ENCODE results near the gene PRR3.
"Not testable (repeated sequence)": the region's sequence is repeated elsewhere in the genome, so short reads cannot be mapped to it uniquely, and the experiment has no call there.

PRR3 gene, protein sequence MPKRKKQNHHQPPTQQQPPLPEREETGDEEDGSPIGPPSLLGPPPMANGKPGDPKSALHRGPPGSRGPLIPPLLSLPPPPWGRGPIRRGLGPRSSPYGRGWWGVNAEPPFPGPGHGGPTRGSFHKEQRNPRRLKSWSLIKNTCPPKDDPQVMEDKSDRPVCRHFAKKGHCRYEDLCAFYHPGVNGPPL

DNA sequence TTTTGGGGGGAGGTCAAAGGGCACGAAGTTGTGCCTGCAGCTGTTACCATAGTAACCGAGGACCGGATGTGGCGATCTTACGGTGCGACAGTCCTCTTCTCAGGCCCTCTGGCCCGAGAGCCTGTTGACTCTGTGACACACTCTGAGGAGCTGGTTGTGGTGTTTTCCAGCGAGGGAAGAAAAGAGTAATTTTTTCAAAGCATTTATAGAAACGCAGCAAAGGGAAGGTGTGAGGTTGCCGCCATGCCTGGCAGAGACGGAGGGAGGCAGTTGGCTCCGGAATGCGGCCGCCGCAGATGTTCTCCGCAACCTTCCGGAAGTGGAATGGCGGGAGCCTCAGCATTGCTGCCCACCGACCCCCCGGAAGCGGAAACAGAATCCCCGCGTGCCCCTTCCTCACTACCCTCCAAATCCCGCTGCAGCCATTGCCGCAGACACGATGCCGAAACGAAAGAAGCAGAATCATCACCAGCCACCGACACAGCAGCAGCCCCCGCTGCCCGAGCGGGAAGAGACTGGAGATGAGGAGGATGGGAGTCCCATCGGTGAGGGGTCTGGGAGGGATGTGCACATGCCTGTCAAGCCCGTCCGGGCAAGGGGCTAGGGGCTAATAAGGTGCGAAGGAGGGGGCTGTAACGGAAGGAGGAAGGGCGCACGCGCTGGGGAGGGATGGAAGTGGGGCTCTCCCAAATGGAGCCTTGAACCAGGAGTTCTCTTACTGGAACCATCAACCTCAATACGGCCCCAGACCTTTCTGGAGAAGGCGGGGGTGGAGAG, at the start of gene PRR3:
Gene PRR3, plus strand, starts transcription at position 390 of the 777 bp plus-strand sequence. Its CDS starts 50 bp downstream, at position 440.
- DNase-seq (ENCODE audit: low read depth): peak; percentile 83

DNA sequence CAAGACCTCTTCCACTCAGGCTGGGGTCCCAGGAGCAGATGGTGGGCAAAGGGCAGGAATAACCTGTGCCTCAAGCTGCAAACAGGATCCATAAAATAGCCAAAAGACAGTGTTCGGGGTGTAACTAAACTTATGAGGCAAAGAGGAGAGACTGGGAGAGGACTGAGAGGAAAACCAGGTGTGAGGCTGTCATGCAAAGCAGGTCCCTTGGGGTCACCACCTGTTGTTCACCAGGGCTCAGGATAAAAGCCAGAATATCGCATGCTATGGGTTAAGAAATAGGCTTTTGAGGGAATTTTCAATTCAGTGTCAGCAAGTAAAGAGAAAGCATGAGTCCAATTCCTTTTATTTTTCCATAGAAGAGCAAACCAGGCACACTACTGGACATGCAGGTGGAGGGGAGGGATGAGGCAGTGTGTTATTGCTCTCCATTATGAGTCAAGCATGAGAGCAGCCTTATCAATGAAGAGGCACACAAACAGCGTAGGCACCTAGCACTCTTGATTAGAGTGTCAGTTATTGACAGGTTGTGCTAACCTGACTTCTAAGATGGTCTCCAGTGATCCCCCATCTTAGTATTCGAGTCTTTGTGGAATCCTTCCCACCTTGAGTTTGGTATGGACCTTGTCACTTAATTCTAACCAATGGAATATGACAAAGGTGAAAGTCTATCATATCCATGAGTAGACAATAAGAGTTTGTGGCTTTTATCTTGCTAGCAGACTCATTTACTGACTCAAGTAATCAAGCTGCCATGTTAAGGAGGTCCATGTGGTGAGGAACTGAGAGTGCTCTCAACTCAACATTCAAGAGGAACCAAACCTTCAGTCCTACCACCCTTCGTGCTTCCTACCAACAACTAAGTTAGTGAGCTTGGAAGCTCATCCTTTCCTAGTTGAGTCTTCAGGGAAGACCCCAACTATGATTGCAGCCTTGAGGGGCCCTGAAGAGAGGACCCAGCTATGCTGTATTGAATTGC, 49.0 kb upstream of the PRR3 start:
- no peak for DNase-seq (ENCODE audit: low read depth)

DNA sequence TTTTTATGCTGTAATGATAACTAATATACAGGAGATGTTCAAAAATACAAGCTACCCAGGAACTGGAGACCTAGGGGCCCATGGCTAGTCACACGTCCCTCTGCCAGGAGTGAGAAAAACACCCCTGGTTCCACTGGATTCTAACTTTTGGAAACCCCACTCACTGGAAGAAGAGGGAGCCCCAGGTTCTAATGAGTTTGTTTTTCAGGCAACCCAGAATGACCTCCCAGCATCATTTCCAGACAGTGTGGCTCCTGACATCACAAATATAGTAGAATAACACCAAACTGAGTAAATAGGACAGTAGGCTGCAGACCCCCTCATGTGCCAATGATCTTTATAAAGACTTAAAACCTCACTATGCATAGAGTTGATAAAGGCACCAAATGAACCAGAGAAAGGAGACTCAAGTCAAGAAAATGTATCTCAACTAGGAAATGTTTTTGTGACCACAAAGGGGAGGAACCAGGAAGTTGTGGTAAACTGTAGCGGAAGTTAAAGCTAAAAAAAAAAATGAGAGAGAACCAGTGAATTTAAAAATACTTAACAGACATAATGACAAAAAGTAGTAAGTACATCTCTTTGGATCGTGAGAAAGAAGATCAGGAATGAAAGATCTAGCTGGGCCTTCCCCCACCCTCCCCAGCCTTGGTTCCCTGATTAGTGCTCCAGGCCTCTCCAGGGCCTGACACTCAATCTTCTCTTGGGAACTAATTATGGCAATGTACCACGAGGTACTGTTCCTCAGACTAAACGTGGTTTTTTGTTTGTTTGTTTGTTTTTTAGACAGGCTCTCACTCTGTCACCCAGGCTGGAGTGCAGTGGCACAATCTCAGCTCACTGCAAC, 48.0 kb upstream of the PRR3 start:
- peak; percentile 66 for DNase-seq (ENCODE audit: low read depth)

GRCh38 chr6:30510419-30511168, 46.5 kb upstream of the PRR3 start:
- no peak for DNase-seq (ENCODE audit: low read depth)

DNA sequence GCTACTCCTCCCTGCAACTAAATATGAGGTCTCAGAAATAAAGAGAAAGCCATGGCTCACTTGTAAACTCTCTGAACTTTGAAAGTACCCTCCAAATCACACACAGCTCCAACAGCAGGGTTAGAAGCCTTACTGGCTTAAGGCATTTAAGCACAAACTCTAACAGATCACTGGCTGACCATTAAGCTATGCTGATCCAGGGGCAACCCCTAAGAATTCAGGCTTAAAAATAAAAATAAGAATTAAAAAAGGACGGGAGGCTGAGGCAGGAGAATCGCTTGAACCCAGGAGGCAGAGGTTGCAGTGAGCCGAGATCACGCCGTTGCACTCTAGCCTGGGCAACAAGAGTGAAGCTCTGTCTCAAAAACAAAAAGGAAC, 45.9 kb upstream of the PRR3 start:
- DNase-seq (ENCODE audit: low read depth): no peak

DNA sequence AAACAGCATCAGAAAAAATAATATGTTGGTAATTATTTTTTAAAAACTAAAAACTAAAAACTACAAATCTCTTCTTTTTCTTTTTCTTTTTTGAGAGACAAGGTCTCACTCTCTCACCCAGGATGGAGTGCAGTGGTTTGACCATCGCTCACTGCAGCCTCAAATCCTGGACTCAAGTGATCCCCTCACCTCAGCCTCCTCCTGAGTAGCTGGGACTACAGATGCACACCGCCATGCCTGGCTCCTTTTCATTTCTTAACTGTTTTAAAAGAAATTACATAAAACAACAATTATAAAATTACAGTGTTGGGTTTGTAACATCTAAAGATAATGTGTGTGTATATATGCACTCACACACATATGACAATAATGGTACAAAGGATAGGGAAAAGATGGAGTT, 43.6 kb upstream of the PRR3 start:
- DNase-seq (ENCODE audit: low read depth): no peak

GRCh38 chr6:30515106-30515505, 42.0 kb upstream of the PRR3 start:
- DNase-seq (ENCODE audit: low read depth): no peak

- peak; percentile 98 for DNase-seq (ENCODE audit: low read depth)
Measured at GRCh38 chr6:30515944-30516753, 40.9 kb upstream of the PRR3 start.

- DNase-seq (ENCODE audit: low read depth): not testable (repeated sequence)
Measured at GRCh38 chr6:30516754-30517076, 40.4 kb upstream of the PRR3 start.

GRCh38 chr6:30517767-30518504, 39.2 kb upstream of the PRR3 start:
- not testable (repeated sequence) for DNase-seq (ENCODE audit: low read depth)

- DNase-seq (ENCODE audit: low read depth): not testable (repeated sequence)
Measured at GRCh38 chr6:30518505-30519145, 38.5 kb upstream of the PRR3 start.

DNA sequence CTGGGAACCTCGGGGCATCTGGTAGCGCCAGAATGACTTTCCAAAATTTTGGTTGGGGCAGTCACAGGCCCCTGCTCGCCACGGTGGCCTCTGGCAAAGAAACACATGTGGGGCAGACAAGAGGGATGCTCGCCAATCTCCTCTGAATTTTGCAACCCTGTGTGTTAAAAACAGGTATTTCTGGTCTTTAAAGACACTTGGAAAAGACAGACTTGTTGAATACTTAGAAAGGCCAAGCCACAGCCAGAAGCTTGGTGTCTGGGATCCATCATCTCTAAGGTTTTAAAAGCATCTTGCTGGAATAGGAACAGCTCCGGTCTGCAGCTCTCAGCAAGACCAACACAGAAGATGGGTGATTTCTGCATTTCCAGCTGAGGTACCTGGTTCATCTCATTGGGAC, 36.6 kb upstream of the PRR3 start:
- DNase-seq (ENCODE audit: low read depth): no peak

DNA sequence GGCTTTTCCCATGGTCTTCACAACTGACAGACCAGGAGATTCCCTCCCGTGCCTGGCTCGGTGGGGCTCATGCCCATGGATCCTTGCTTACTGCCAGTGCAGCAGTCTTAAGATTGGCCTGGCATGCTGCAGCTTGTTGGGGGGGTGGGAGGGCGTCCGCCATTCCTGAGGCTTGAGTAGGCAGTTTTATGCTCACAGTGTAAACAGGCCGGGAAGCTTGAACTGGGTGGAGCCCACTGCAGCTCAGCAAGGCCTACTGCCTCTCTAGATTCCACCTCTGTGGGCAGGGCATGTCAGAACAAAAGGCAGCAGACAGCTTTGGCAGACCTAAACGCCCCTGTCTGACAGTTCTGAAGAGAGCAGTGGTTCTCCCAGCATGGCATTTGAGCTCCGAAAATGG, 36.0 kb upstream of the PRR3 start:
- peak; percentile 57 for DNase-seq (ENCODE audit: low read depth)

GRCh38 chr6:30521952-30522351, 35.1 kb upstream of the PRR3 start:
- DNase-seq (ENCODE audit: low read depth): peak; percentile 20

DNA sequence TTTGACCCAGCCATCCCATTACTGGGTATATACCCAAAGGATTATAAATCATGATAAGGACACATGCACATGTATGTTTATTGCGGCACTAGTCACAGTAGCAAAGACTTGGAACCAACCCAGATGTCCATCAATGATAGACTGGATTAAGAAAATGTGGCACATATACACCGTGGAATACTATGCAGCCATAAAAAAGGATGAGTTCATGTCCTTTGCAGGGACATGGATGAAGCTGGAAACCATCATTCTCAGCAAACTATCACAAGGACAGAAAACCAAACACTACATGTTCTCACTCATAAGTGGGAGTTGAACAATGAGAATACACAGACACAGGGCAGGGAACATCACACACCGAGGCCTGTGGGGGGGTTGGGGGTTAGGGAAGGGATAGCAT, 30.7 kb upstream of the PRR3 start:
- not testable (repeated sequence) for DNase-seq (ENCODE audit: low read depth)

DNA sequence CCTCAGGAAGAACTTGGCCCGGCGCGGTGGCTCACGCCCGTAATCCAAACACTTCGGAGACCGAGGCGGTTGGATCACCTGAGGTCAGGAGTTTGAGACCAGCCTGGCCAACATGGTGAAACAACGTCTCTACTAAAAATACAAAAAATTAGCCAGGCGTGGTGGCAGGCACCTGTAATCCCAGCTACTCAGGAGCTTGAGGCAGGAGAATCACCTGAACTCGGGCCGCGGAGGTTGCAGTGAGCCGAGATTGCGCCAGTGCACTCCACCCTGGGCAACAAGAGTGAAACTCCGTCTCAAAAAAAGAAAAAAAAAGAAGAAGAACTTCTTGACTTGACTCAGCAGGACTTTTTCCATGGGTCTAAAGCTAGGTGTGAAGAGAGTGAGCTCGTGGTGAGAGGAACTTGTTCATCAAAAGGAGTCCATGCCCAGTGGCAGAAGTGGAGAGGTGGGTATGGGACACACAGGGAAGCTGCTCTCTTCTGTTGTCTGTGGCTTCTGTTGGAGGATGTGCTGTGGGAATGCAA, 27.7 kb upstream of the PRR3 start:
- DNase-seq (ENCODE audit: low read depth): not testable (repeated sequence)

DNA sequence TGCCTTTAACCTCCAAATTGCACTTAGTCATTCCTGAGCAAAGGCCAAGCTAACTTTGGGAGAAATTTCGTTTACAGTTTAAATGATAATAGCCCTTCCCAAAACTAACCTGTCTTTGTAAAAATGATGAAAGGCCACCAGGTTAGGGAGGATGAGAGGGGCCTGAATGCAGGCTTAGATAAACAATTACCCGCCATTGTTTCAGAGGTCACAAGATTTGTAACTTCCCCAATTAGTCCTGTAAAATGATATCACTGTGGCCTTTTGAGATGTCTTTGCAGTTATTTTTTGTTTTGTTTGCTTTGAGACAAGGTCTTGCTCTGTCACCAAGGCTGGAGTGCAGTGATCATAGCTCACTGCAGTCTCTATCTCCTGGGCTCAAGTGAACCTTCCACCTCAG, 27.1 kb upstream of the PRR3 start:
- no peak for DNase-seq (ENCODE audit: low read depth)

DNA sequence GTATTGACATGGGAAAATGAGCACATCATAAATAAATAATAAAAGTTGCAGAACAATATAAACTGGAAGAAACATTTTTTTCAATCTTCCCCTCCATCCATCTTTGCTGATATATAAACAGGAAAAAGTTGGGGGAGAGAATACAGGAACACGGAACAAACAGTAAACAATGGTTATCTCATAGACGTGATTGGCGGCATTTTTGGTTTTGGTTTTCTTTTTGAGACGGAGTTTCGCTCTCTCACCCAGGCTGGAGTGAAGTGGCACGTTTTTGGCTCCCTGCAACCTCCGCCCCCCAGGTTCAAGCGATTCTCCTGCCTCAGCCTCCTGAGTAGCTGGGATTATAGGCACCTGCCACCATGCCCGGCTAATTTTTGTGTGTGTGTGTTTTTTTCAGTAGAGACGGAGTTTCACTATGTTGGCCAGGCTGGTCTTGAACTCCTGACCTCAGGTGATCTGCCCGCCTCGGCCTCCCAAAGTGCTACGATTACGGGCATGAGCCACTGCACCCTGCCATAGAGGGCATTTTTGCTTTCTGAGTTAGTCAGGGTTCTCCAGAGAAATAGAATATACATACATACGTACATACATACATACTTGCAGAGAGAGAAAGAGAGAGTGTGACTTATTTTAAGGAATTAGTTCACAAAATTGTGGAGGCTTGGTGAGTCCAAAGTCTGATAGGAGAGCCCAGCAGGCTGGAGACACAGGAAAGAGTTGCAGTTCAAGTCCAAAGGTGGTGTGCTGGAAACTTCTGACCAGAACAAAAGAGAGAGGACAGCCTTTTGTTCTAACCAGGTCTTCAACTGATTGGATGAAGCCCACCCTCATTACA, 23.4 kb upstream of the PRR3 start:
- DNase-seq (ENCODE audit: low read depth): no peak

Measured in iris pigment epithelial cell (primary cell).